GM21529 (cell line): ENCODE measurements around the gene ZNRF2.
"Not testable (repeated sequence)": the region's sequence is repeated elsewhere in the genome, so short reads cannot be mapped to it uniquely, and the experiment has no call there.

Experiments
- ATAC-seq: cut with Tn5 transposase; IDR thresholded peaks from one replicate; pipeline ENCODE4 v1.9.1; 2021; ENCODE audit not compliant: unreplicated experiment

ZNRF2 gene

GRCh38 chr7:30353532-30353931 is 69.1 kb downstream of the ZNRF2 start:
- ATAC-seq = no peak

- no peak for ATAC-seq
Measured at GRCh38 chr7:30353932-30354607, 69.7 kb downstream of the ZNRF2 start.

GRCh38 chr7:30354791-30355190 is 70.4 kb downstream of the ZNRF2 start:
- no peak for ATAC-seq

GRCh38 chr7:30359957-30360356 is 75.6 kb downstream of the ZNRF2 start:
- no peak for ATAC-seq

- no peak for ATAC-seq
Measured at GRCh38 chr7:30363778-30364563, 79.6 kb downstream of the ZNRF2 start.

- ATAC-seq = no peak
Measured at GRCh38 chr7:30364773-30365172, 80.4 kb downstream of the ZNRF2 start.

- ATAC-seq = no peak
Measured at GRCh38 chr7:30365621-30366020, 81.2 kb downstream of the ZNRF2 start.

- ATAC-seq = no peak
Measured at GRCh38 chr7:30366606-30367005, 82.2 kb downstream of the ZNRF2 start.

- ATAC-seq = no peak
Measured at GRCh38 chr7:30367561-30367960, 83.2 kb downstream of the ZNRF2 start.

GRCh38 chr7:30369879-30370278 is 85.5 kb downstream of the ZNRF2 start:
- ATAC-seq = no peak

- ATAC-seq = no peak
Measured at GRCh38 chr7:30371321-30371720, 86.9 kb downstream of the ZNRF2 start.

- no peak for ATAC-seq
Measured at GRCh38 chr7:30378275-30378674, 93.9 kb downstream of the ZNRF2 start.

- ATAC-seq = no peak
Measured at GRCh38 chr7:30379131-30379530, 94.7 kb downstream of the ZNRF2 start.

- no peak for ATAC-seq
Measured at GRCh38 chr7:30379741-30380140, 95.3 kb downstream of the ZNRF2 start.

- ATAC-seq = no peak
Measured at GRCh38 chr7:30380294-30380693, 95.9 kb downstream of the ZNRF2 start.

GRCh38 chr7:30380824-30381223 is 96.4 kb downstream of the ZNRF2 start:
- ATAC-seq = not testable (repeated sequence)

- no peak for ATAC-seq
Measured at GRCh38 chr7:30382607-30383006, 98.2 kb downstream of the ZNRF2 start.

GRCh38 chr7:30389791-30390190 is 105.4 kb downstream of the ZNRF2 start:
- no peak for ATAC-seq

GRCh38 chr7:30390736-30391636 is 106.6 kb downstream of the ZNRF2 start:
- no peak for ATAC-seq

GRCh38 chr7:30391806-30392205 is 107.4 kb downstream of the ZNRF2 start:
- no peak for ATAC-seq

- ATAC-seq = no peak
Measured at GRCh38 chr7:30395676-30396075, 111.3 kb downstream of the ZNRF2 start.

GRCh38 chr7:30396389-30396788 is 112.0 kb downstream of the ZNRF2 start:
- no peak for ATAC-seq
